Panc1 (cell line): ENCODE results near the gene USO1. TPM values are rescaled to one million over a fixed set of nuclear protein-coding genes. Genes with fewer than 3 reads are reported as not detected.
"Not testable (repeated sequence)": the region's sequence is repeated elsewhere in the genome, so short reads cannot be mapped to it uniquely, and the experiment has no call there.

ENCODE experiments used
- ATAC-seq: fragments of 200-7000 bp; cut with Tn5 transposase; 2 replicates; pipeline ENCODE4 v1.9.1; 2020; ENCODE audit warnings: mild to moderate bottlenecking, moderate library complexity
- BruUV-seq: library from RNA; stranded (reverse); fragments of 400-500 nt; replicated peaks from 2 replicates; lab custom pipeline; 2021; lab: Mats Ljungman, UMichigan
- CTCF ChIA-PET: fragments of 300-600 bp; sonication (Branson Sonifier 250); formaldehyde crosslinking; loops from one replicate; lab custom pipeline; 2022; ENCODE audit warnings: antibody characterized with exemption; lab: Charles Lee
- POLR2A ChIA-PET: fragments of 300-600 bp; sonication (Branson Sonifier 250); formaldehyde crosslinking; loops from one replicate; lab custom pipeline; 2022; ENCODE audit warnings: antibody characterized with exemption; lab: Charles Lee
- DNase-seq: peaks from one replicate; pipeline ENCODE4 v3.0.0-alpha.2; 2010; ENCODE audit warnings: low read depth, low spot score
- H3K27ac ChIP-seq: 2 replicates; pipeline ENCODE4 v1.5.1; 2011; ENCODE audit warnings: mild to moderate bottlenecking, low read length, inconsistent platforms
- H3K27me3 ChIP-seq: fragments of 200-500 bp; sonication (Bioruptor generic); 2 replicates; pipeline ENCODE4 v1.6.0; 2014; ENCODE audit warnings: low read length, inconsistent platforms; ENCODE audit not compliant: control insufficient read depth, insufficient read depth
- H3K36me3 ChIP-seq: fragments of 200-500 bp; sonication (Bioruptor generic); 2 replicates; pipeline ENCODE4 v1.5.1; 2014; ENCODE audit warnings: inconsistent platforms, mild to moderate bottlenecking, low read length, moderate library complexity; ENCODE audit not compliant: control insufficient read depth, insufficient read depth
- H3K4me1 ChIP-seq: 2 replicates; pipeline ENCODE4 v1.5.1; 2011; ENCODE audit warnings: inconsistent platforms, mild to moderate bottlenecking, low read length, moderate library complexity; ENCODE audit not compliant: control insufficient read depth, insufficient read depth
- H3K4me3 ChIP-seq, 2 experiments: 2 replicates each; pipeline ENCODE4 v1.5.1; 2011 to 2012; ENCODE audit warnings: low read depth in 2 of 2, low read length in 2 of 2, mild to moderate bottlenecking in 2 of 2, inconsistent platforms in 1 of 2, moderate library complexity in 1 of 2
- H3K9me3 ChIP-seq: fragments of 200-500 bp; sonication (Bioruptor generic); 2 replicates; pipeline ENCODE4 v1.5.1; 2014; ENCODE audit warnings: low read depth, mild to moderate bottlenecking, inconsistent platforms, low read length, moderate library complexity; ENCODE audit not compliant: control insufficient read depth, insufficient read depth
- CTCF ChIP-seq: fragments of 450-650 bp; IDR thresholded peaks from 2 replicates; pipeline ENCODE4 v1.5.1; 2017; ENCODE audit warnings: mild to moderate bottlenecking
- POLR2AphosphoS5 ChIP-seq: IDR thresholded peaks from 2 replicates; pipeline ENCODE4 v1.6.1; 2012; ENCODE audit warnings: mild to moderate bottlenecking, low read depth, low read length, moderate library complexity
- REST ChIP-seq, 2 experiments: IDR thresholded peaks; 2 replicates each; pipeline ENCODE4 v1.6.1; 2011 to 2012; ENCODE audit warnings: low read depth in 2 of 2, control low read depth in 1 of 2, low read length in 1 of 2, mild to moderate bottlenecking in 1 of 2, moderate library complexity in 1 of 2; ENCODE audit not compliant: insufficient read depth in 1 of 2
- SIN3A ChIP-seq: IDR thresholded peaks from 2 replicates; pipeline ENCODE4 v1.6.1; 2012; ENCODE audit warnings: low read depth, mild to moderate bottlenecking, low read length, moderate library complexity, borderline replicate concordance; ENCODE audit not compliant: insufficient read depth
- TCF7L2 ChIP-seq: IDR thresholded peaks from 2 replicates; pipeline ENCODE4 v1.6.1; 2011; ENCODE audit warnings: mild to moderate bottlenecking, low read depth, low read length, inconsistent platforms
- in situ Hi-C: cut with HindIII; loops from 2 replicates; pipeline ENCODE4 v1.10.0; 2016; ENCODE audit warnings: low sequenced_read_pairs, low pct_unique_long_range_greater_than_20kb
- intact Hi-C: fragments of 100-400 bp; cut with micrococcal nuclease; formaldehyde crosslinking; loops from one replicate; pipeline ENCODE4 v1.10.0; 2022; ENCODE audit not compliant: unreplicated experiment
- total RNA-seq: library from RNA; stranded (reverse); gene quantifications from one replicate; pipeline ENCODE4 v1.2.1, GENCODE V29; 2021; ENCODE audit not compliant: unreplicated experiment

The USO1 gene
- total RNA-seq, 1 experiment from 2014 or later, result 50.0 TPM

- H3K4me3 ChIP-seq, H3K9me3 ChIP-seq, H3K27ac ChIP-seq, H3K4me1 ChIP-seq, H3K27me3 ChIP-seq, H3K36me3 ChIP-seq, POLR2A ChIA-PET, intact Hi-C loops, BruUV-seq, in situ Hi-C loops: not testable (repeated sequence)
- peak; percentile 83 for TF ChIP-seq CTCF
- CTCF ChIA-PET, result interaction anchor here (0.6 to 0.7 kb wide), 6 partner anchors 11 to 1195 kb away, joined by 3 to 6 read pairs (median 4); no protein-coding TSS in a partner anchor
- DNase-seq (peak; percentile 48), ATAC-seq (peak; percentile 91)
These were observed 123.9 kb downstream of the USO1 start for GRCh38 chr4:75848171-75848760.

GRCh38 chr4:75848891-75849290 is 124.5 kb downstream of the USO1 start:
- POLR2A ChIA-PET, result no interaction called here

More at GRCh38 chr4:75848891-75849290, 124.5 kb downstream of the USO1 start:
- no peak for ATAC-seq
- no peaks in the 10 kb centered on the region for H3K9me3 ChIP-seq
- CTCF ChIA-PET, result no interaction called here
- no peak overlapping the region for H3K27ac ChIP-seq
- no peak overlapping the region for H3K4me3 ChIP-seq
- BruUV-seq, result no TSS peak
- intact Hi-C loops (no loop called here), in situ Hi-C loops (no loop called here)
- no peaks in the 10 kb centered on the region; the same call in 1 of the 2 replicates for H3K4me1 ChIP-seq
- H3K36me3 ChIP-seq, result no peaks in the 10 kb centered on the region
- TF ChIP-seq TCF7L2 (no peak), POLR2AphosphoS5 (no peak), CTCF (no peak), REST (IDR thresholded peaks at IDR 0.05; ENCODE audit: insufficient read depth in 1 of 2, low read depth in 2 of 2, low read length in 1 of 2) (no peak), SIN3A (no peak)
- no peaks in the 10 kb centered on the region; the same call in 1 of the 2 replicates for H3K27me3 ChIP-seq
- DNase-seq, result no peak
